ENCODE results near the gene EMC6.

Gene EMC6

DNA sequence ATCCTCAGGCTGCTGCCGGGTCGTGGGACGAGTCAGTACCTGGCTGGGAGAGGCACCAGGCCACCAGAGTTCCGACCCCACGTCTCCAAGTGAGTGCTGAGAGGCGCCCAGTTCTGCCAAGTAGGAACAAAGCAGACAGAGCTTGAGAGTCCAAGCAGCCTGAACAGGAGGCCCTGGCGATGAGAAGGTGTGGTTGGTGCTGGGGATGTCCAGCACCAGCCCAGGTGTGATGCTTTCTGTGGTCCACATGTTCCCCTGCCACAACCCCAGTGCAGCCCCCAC lies 11.1 kb upstream of the EMC6 start:
- Histone ChIP-seq H3K9ac (no peak overlapping the region), H3K4me3 (ENCODE audit: low read depth, low read length) (no peak overlapping the region), H2AFZ (no peak overlapping the region), H3K36me3 (ENCODE audit: control insufficient read depth, insufficient read depth, low read length) (no peaks in the 10 kb centered on the region), H3K4me2 (ENCODE audit: low read length) (no peak overlapping the region), H3K27me3 (ENCODE audit: control insufficient read depth, insufficient read depth, low read length) (no peaks in the 10 kb centered on the region), H3K79me2 (no peaks in the 10 kb centered on the region), H3K27ac (no peak overlapping the region), H3K4me1 (no peaks in the 10 kb centered on the region), H3K9me3 (ENCODE audit: control insufficient read depth, low read length) (no peaks in the 10 kb centered on the region)
- TF ChIP-seq, protein P1, sequence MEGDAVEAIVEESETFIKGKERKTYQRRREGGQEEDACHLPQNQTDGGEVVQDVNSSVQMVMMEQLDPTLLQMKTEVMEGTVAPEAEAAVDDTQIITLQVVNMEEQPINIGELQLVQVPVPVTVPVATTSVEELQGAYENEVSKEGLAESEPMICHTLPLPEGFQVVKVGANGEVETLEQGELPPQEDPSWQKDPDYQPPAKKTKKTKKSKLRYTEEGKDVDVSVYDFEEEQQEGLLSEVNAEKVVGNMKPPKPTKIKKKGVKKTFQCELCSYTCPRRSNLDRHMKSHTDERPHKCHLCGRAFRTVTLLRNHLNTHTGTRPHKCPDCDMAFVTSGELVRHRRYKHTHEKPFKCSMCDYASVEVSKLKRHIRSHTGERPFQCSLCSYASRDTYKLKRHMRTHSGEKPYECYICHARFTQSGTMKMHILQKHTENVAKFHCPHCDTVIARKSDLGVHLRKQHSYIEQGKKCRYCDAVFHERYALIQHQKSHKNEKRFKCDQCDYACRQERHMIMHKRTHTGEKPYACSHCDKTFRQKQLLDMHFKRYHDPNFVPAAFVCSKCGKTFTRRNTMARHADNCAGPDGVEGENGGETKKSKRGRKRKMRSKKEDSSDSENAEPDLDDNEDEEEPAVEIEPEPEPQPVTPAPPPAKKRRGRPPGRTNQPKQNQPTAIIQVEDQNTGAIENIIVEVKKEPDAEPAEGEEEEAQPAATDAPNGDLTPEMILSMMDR (IDR thresholded peaks at IDR 0.05) = no peak

DNA sequence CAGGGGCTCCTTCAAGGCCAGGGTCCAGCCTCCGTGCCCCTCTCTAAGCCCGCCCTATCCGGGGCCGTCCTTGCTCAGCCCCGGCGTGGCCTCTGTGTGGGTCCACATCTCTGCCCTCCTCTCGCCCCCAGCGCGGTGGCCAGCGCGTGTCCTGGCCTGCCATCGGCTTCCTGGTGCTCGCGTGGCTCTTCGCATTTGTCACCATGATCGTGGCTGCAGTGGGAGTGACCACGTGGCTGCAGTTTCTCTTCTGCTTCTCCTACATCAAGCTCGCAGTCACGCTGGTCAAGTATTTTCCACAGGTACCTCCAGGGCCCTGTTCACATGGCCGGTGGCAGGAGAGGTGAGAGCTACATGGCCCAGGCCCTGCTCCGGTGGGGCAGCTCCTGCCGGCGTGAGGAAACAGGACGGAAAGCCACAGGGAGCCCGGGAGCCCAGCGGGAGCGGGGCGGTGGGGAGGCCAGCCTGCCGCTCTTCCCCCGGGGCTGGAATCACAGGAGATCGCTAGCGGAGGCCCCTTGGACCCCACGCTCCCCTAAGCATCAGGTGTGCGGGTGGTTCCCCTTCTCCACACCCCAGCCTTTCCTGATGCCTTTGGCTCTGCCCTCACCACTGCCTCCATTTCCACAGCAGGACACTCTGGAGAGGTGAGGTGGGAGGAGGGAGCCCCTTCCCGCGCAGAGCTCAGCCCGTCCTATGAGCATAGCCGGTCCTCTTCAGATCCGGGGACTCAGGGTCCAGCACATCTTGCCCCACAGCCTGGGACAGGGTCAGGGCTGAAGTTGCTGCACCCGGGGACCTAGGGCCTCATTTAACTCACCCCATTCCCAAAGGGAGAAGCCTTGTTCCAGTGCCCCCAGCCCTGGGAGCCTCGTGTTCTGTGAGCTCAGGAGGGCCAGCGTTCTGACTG lies 10.5 kb upstream of the EMC6 start:
- H3K27ac ChIP-seq = no peak overlapping the region
- no peak overlapping the region for H3K4me3 ChIP-seq (ENCODE audit: low read depth, low read length)

DNA sequence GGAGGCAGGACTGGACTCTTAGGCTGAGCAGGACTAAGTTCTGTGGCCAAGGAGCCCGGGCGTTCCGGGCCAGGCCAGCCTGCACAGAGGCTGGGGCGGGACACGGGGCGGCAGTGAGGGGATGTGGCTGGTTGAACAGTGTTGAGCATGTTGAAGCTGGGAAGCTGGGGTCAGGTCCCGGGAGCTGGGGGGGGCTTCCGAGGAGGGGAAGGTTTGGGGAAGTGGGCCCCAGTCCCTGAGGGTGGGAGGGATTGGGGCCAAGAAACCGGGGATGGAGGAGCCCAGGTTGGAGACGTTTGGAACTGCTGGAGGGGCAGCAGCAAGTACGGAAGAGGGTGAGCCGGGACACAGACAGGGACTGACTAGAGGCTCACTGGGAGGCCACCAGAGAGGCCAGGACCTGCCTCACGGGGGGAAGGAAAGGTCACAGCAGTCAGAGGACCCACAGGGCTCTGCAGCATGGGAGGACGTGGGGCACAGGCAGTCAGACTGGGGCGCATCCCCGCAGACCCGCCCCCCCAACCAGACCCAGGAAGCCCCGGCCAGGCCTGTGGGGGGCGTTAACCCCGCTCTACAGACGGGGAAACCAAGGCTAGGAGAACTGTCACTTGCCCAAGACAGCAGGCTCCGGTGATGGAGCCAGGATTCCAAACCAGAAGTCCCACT lies 9.7 kb upstream of the EMC6 start:
- no peak overlapping the region for H3K4me3 ChIP-seq (ENCODE audit: low read depth, low read length)
- TF ChIP-seq, protein P1 (IDR thresholded peaks at IDR 0.05) = no peak
- no peak overlapping the region for H3K4me2 ChIP-seq (ENCODE audit: low read length)
- H3K27me3 ChIP-seq (ENCODE audit: control insufficient read depth, insufficient read depth, low read length) = no peaks in the 10 kb centered on the region
- H3K9me3 ChIP-seq (ENCODE audit: control insufficient read depth, low read length) = no peaks in the 10 kb centered on the region
- no peak overlapping the region for H3K27ac ChIP-seq
- no peaks in the 10 kb centered on the region for H3K79me2 ChIP-seq
- no peak overlapping the region for H2AFZ ChIP-seq
- H3K36me3 ChIP-seq (ENCODE audit: control insufficient read depth, insufficient read depth, low read length) = no peaks in the 10 kb centered on the region
- H3K4me1 ChIP-seq = no peaks in the 10 kb centered on the region
- no peak overlapping the region for H3K9ac ChIP-seq

More for the DNA sequence above, 10.5 kb upstream of the EMC6 start:
- Histone ChIP-seq H3K27me3 (ENCODE audit: control insufficient read depth, insufficient read depth, low read length) (no peaks in the 10 kb centered on the region), H3K4me2 (ENCODE audit: low read length) (no peak overlapping the region), H3K36me3 (ENCODE audit: control insufficient read depth, insufficient read depth, low read length) (no peaks in the 10 kb centered on the region), H3K9me3 (ENCODE audit: control insufficient read depth, low read length) (no peaks in the 10 kb centered on the region), H3K4me1 (no peaks in the 10 kb centered on the region), H3K9ac (no peak overlapping the region), H2AFZ (no peak overlapping the region), H3K79me2 (no peaks in the 10 kb centered on the region)
- TF ChIP-seq, protein P1 (IDR thresholded peaks at IDR 0.05) = no peak

DNA sequence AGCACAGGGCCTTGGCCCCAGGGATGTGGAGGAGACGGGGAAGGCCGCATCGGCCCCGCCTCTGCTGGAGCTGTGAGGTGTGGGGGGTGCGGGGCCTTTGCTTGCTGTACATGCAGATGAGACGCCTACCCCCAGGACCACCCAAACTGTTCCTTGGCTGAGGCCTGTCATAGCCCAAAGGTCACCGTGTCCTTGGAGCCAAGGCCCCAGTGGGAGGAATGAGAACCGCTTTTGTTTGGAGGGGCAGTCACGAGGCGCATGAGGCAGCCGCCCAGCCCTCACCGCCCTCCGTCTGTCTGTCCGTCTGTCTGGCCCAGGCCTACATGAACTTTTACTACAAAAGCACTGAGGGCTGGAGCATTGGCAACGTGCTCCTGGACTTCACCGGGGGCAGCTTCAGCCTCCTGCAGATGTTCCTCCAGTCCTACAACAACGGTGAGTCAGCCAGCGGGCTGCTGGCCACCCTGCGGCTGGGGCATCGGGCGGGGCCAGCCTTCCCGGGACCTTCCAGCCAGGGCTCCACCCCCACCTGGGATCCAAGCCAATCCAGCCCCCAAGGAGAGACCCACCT lies 9.0 kb upstream of the EMC6 start:
- H3K79me2 ChIP-seq = no peaks in the 10 kb centered on the region
- H3K4me3 ChIP-seq (ENCODE audit: low read depth, low read length) = no peak overlapping the region
- TF ChIP-seq, protein P1 (IDR thresholded peaks at IDR 0.05) = no peak
- H3K4me2 ChIP-seq (ENCODE audit: low read length) = no peak overlapping the region
- no peak overlapping the region for H3K27ac ChIP-seq
- no peak overlapping the region for H3K9ac ChIP-seq
- H3K4me1 ChIP-seq = no peaks in the 10 kb centered on the region
- no peaks in the 10 kb centered on the region for H3K27me3 ChIP-seq (ENCODE audit: control insufficient read depth, insufficient read depth, low read length)
- H2AFZ ChIP-seq = no peak overlapping the region
- H3K36me3 ChIP-seq (ENCODE audit: control insufficient read depth, insufficient read depth, low read length) = no peaks in the 10 kb centered on the region
- no peaks in the 10 kb centered on the region for H3K9me3 ChIP-seq (ENCODE audit: control insufficient read depth, low read length)

Data from parathyroid adenoma (tissue), 2 donors.